NCI-H526 (cell line): ENCODE measurements around the gene IGFL3.
"Not testable (repeated sequence)": the region's sequence is repeated elsewhere in the genome, so short reads cannot be mapped to it uniquely, and the experiment has no call there.

Source experiments
- DNase-seq, 2 experiments: peaks; one replicate each; lab custom pipeline; 2025; lab: John Stamatoyannopoulos, UW

The IGFL3 gene

DNA sequence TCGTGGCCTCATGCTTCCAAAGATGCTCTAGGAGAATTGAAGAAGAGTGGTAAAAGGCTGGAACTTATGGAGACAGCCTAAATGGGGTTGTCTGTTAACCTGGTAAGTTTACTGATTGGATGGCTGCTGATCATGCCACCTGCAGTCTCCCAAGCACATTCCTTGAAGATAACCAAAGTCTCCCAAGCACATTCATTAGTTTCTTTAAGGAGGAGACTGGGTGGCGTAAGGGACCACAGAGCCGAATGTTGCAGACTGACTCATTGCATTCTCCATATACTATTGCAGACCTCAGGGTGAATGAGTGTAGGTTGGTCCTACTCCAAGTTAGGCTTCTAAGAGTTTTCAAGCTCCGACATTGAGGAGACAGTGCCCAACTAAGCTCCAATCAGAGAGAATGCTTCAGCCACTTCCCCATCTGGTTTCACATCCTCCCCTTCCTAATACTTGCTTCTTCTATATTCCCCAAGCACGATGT, at the start of gene IGFL3:
Gene IGFL3 (minus strand): TSS at position 51 of the 478 bp plus-strand sequence. CDS start 39 bp downstream, at position 12.
- no peak for DNase-seq

DNA sequence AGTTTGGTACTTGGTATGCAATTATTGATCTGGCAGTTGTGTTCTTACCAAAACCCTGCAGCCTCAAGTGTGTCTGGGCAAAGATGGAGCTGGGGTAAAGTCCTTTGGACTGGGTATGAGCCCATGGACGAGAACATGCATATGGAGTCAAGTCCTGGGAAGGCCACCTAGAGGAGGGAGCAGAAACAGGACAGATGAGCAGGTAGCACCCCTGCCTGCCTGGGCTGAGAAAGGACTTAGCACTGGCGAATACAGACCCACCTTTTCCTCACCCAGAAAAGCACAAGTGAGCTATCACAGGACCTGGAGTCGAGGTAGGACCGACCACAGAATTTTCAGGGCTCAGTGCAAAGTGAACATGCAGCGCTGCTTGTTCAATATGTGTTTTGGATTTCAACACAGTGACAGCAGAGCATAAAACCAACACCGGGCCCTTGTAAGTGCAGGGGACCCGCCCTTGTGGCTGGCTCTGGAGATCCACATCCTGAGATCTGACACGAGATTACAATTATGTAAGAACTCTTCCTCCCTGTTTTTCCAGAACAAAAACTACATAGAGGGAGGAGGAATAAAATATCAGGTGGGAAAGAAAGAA, 49.5 kb upstream of the IGFL3 start:
- DNase-seq: no peak

DNA sequence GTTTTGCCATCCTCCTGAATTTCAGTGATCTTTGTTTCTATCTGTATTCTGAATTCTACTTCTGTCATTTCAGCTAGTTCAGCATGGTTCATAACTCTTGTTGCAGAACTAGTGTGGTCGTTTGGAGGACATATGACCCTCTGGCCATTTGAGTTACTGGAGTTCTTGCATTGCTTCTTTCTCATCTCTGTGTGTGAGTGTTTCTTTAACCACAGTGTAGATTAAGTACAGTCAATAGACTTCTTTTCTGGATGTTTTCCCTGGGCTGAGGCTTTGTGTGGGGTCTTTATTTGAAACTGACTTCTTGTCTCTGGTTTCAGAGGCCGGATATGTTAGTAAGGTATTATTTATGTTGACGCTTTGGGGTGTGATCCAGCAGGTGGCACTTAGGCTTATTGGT, 38.2 kb upstream of the IGFL3 start:
- no peak for DNase-seq

DNA sequence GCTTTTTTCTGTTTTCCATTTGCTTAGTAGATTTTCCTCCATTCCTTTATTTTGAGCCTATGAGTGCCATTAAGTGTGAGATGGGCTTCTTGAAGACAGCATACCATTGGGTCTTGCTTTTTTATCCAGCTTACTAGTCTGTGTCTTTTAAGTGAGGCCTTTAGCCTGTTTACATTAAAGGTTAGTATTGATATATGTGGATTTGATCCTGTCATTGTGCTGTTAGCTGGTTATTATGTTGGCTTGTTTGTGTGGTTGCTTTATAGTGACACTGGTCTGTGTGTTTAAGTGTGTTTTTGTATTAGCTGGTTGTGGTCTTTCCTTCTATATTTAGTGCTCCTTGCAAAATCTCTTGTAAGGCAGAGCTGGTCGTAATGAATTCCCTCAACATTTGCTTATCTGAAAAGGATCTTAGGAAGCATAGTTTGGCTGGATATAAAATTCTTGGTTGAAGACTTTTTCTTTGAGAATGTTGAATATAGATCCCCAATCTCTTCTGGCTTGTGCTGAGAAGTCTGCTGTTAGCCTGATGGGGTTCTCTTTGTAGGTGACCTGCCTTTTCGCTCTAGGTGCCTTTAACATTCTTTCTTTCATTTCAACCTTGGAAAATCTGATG, 37.3 kb upstream of the IGFL3 start:
- not testable (repeated sequence) for DNase-seq

DNA sequence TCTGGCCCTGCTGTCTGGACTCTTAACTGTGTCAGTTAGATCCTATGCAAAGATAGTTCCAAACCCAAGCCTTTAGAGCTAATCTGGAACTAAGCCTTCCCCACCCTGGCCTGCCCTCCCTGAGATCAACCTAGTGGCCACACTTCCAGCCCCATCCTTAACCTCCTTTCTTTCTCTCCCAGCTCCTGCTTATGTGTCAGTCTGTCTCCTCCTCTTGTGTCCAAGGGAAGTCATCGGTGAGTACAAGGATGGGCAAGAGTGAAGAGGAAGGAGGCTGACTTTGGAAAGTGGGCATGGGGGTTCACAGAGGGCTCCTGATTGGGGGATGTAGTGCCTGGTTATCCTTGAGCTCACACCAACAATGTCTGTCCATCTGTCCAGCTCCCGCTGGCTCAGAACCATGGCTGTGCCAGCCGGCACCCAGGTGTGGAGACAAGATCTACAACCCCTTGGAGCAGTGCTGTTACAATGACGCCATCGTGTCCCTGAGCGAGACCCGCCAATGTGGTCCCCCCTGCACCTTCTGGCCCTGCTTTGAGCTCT, 35.8 kb upstream of the IGFL3 start:
- no peak for DNase-seq

DNA sequence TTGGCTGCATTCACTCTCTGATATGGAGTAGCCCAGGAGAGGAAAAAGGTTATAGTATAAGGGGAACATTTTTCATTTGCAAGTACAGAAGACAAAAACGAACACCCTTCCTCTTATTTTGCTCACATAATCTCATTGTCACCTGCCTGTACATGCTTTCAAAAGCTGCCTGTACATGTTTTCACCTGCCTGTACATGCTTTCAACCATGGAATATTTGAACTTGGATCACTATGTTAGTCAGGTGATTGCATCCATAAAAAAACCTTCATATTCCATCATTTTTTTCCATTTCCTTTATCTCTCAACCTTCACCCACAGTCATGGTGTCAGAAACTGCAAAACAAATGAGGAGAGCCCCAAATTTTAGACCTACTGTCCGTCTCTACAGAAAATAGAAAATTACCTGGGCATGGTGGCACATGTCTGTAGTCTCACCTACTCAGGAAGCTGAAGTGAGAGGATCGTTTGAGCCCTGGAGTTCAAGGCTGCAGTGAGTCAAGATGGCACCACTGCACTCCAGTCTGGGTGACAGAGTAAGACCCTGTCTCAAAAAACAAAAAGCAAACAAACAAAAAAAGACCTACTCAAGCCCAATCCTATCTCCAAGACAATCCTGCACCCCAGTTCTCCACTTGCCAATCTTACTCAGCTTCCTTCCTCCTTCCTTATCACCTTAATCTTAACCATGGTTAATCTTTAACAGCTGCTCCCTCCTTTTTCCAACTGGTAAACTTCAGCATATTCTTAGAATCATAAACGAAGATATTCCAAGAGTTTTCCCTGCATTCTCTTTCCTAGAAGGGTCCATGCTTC, 35.1 kb upstream of the IGFL3 start:
- DNase-seq: no peak

DNA sequence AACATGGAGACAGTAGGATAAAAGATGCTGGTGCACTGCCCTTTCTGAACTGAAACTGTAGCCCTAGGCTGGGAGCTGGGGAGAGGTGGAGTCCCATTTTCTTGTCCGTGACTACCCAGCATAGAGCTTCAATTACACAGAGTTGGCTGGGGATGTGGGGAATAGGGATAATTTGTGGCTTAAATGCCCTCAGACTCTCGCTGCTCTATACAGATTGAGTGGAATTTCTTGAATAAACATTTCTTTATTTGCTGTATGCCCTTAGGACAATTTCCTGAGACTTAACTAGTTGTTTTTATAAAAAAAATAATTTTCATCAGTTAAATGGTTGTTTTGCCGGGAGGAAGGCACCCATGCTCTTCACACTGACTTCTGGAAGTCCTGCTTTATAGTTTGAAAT, 30.7 kb upstream of the IGFL3 start:
- no peak for DNase-seq

DNA sequence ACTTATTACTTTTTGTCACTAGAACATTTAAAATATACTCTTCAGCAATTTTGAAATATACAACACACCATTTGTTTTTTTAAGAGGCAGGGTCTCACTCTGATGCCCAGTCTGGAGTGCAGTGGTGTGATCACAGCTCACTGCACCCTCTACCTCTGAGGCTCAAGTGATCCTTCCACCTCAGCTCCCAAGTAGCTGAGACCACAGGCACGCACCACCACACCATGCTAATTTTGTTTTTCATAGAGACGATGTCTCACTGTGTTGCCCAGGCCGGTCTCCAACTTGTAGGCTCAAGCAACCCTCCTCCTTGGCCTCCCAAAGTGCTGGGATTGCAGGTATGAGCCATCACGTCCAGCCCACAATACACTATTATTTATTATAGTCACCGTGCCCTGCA, 26.1 kb upstream of the IGFL3 start:
- DNase-seq: no peak

DNA sequence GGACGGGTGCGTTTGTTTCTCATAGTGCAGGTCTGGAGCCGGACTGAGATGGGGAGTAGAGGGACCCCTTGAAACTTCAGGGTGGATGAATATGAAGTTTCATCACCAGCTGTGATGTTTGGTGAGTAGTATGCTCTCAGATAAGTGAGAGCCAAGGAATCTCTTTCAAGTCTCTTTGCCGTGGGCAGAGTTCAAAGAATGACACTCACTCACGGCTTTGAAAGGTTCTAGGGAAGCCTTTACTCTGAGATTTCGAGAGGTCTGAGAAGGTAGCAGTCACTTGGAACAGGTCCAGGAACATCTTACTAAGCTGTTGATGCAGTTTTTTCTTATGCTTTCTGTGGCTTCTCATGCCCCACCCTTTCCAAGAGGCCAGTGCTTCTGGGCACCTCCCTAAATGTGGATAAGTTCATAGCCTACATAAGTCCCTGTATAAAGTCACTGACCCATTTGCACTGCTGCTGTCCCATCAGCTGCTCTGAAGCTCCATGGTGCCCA, 23.4 kb upstream of the IGFL3 start, which contains the start of gene IGFL2:
Gene IGFL2 (plus strand): TSS at position 448 of the 498 bp plus-strand sequence. CDS start 41 bp downstream, at position 489.
- DNase-seq: no peak

DNA sequence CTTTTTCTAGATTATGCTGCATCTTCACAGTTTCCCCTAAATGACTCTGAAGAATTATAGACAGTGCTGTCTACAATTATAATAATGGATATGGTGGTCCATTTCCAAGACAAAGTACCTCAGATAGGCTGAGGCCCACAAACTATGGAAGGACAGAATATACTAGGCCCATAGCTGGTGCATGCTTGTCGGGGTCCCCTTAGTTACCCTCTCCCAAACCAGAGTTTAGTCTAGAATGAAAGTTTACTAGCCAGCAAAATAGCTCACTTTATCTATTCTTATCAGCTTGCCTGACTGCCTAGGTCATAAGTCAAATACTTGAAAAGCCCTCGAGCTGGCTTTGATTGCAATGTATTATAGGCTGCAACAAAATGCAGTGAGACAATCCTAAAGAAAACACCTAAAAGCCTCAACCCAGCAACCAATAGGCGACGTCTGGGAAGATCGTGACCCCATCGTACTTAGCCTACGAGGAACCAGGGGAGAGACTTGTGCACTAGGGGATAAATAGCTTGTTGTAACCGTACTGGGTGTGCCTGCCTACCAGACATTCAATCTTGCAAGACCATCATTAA, 22.8 kb upstream of the IGFL3 start:
- no peak for DNase-seq

DNA sequence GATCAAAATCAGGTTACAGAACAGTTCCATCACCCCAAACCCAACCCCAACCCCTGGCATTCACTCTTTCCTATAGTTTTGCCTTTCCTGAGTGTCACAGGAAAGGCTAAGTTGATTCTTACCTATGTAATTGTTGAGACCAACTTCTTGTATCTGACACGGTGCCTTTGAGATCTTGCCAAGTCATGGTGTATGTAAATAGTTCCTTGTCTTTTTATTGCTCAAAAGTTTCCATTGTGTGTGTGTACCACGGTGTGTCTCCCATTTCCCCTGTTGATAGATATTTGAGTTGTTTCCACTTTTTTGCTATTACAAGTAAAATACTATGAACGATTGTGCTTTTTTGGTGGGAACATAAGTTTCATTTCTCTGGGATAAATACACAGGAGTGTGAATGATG, 20.3 kb upstream of the IGFL3 start:
- DNase-seq: no peak

DNA sequence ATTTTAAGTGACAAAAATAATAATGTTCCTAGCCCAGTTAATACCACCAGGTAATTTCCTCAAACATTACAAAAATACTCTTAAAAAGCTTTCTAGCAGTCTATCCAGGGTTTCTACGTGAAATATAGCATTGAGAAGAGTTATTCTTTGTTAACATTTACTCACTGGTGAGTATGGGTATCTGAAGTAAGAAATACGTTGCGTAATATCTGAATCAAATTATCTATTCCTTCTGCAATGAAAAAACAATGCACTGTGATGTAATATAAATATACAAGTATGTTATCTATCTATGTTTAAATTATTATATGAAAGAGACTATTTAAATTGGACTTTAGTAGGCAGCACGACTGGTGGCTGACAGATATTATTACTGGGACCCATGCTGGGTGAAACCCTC, 17.8 kb upstream of the IGFL3 start:
- DNase-seq: no peak

DNA sequence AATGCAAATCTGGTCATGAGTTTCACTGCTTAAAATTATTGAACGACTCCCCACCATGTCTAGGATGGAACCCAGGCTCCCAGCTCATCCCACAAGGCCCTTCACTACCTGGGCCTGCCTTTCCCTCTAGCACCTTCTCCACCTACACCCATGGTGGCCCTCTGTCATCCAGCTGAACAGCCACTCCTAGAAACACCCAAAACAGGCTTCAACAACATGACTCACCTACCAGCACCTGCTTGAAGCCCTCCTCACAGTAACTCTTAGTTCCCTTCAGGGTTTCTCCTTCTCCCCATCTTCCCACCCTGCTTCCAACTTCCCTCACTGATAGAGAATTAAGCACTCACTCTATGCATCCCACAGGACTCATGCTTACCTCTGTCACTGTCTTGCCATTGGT, 16.9 kb upstream of the IGFL3 start:
- no peak for DNase-seq

DNA sequence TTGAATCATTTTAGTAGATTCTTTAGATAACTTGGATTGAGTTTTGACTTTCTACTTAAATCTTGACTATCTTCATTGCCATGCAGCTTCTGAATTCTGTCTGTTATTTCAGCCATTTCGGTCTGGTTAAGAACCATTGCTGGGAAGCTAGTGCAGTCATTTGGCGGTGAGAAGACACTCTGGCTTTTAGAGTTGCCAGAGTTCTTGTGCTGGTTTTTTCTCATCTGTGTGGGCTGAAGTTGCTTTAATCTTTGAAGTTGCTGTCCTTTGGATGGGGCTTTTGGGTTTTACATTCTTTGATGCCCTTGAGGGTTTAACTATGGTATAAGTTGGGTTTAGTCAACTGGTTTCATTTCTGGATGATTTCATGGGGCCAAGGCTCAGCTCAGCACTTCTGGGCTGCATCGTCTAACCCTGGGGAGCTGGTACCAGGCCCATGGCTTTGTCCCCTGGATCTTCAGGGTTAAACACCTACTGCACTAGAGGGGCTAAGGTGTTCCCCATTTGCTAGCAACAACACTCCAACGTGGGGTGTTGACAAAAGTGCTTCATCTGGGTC, 13.5 kb upstream of the IGFL3 start:
- no peak for DNase-seq

DNA sequence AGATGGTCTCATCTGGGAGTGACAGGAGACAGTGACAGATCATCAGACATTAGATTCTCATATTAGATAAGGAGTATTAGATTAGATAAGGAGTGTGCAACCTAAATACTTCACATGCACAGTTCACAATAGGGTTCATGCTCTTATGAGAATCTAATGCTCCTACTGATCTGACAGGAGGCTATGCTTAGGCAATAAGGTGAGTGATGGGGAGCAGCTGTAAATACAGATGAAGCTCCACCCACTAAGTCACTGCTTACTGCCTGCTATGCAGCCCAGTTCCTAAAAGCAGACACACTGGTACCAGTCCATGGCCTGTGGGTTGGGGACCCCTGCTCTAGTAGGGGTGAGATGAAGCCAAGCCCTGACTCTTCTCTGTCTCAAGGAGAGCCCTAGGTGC, 10.0 kb upstream of the IGFL3 start:
- DNase-seq: no peak

DNA sequence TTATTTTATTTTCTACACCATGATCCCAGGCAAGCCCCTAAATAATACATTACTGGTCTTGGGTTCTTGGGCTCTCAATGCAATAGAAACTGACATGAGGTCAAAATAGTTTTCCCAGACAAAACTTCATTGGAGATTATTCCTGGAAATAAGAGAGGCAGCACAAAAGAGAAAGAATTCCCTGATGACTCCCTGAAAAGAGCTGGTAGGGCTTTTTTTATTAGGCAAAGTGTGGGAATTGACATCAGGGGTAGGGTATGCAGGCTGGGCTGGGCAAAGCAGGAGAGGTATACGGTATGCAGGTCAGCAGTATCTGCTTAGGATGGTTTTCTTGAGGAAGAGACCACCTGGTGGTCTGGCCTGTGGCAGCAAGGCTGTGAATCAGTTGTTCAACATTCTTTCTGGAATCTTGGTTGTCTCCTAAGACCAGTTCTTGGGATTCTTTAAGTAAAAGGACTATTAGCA, 9.3 kb upstream of the IGFL3 start:
- DNase-seq: no peak

DNA sequence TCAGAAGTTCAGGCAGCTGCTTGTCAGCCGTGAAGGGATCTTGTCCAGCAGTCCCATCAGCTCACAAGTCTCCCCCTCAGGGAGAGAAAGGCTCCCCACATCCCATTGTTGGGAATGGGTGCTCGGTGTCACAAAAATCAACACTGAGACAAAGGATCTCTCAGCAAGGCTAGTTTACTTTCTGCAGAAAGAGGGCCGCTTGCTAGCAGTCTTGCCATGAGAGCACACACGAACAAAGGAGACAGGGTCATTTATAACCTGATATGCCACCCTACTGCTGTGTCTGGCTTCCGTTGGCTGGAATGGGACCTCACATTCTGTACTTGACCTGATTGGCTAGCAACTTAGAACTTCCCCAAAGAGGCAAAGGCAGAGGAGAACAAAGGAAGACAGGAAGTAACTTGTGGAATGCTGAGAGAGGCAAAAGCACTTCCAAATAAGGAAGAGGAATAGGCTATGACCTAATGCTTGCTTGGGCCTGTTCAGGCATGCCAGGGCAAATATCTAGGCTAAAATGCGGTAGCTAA, 8.7 kb upstream of the IGFL3 start:
- DNase-seq: peak; percentile 50 to 59

DNA sequence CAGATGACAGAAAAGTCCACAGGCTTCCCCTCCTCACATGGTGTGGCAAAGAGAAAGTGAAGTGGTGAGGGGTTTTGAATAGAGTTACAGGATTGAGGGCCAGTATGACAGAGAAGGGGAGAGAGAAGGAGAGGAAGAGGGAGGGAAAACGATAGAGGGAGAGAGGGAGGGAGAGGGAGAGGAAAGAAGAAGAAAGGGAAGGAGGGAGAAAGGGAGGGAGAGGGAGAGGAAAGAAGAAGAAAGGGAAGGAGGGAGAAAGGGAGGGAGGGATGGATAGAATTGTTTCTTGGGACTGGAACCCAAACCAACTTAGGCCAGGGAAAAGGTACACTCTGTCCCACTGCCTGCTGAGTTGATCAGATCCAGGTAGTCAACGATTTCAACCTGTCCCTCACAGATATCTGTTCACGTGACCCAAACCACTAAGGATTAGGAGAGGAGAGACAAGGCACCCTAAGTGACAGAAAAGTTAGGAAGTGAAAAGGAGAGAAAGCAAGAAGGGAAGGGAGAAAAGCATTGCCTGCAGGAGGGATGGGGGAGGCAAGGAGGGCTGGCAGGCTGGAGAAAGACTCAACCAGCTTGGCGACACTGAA, 8.1 kb upstream of the IGFL3 start:
- DNase-seq: no peak

DNA sequence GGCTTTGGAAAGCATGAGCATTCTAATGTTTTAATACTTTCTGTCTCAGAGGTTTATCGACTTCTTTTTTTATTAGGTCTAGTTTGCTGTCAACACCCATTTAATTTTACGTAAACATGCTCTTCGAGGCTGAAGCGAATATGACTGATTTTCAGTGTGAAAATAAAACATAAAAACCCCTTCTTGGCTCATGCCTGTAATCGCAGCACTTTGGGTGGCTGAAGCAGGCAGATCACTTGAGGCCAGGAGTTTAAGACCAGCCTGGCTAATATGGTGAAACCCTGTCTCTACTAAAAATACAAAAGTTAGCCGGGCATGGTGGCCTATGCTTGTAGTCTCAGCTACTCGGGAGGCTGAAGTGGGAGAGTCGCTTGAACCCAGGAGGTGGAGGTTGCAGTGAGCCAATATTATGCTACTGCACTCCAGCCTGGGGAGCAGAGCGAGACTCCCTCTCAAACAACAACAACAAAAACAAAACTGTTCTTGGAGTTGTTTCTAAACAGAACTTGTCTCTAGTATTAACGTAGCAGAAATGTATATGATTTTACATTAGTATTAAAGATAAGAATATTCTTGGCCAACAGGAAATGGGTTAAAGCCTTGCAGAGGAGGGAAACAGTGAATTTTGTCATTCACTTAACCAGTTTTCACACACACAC, 7.1 kb upstream of the IGFL3 start:
- no peak for DNase-seq

DNA sequence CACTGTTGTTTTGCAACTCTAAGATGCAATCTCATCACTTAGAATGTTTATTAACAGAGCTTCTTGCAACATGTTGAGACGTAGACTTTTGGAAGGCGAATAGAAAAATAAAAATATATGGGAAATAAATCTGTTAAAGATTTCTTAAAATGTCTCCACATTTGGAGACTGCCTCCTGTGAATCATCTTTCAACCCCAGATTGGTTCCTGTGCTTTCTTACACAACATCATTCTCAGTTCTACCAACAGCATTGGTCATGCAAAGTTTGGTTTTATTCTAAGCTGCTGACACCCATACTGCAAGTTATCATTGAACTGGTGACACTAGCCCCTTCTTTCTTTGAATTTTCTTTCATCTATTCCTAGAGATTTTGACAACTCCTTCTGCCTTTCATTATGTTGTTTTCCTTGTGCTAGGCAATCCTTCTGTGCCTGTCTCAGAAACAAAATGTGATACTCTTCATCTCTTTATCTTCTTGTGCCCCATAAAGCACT, 1.6 kb upstream of the IGFL3 start:
- no peak for DNase-seq
